ENCODE data around the gene NEURL1B.

The NEURL1B gene

GRCh38 chr5:172681421-172681820 is 40.4 kb downstream of the NEURL1B start:
- DNase-seq: no peak

DNA sequence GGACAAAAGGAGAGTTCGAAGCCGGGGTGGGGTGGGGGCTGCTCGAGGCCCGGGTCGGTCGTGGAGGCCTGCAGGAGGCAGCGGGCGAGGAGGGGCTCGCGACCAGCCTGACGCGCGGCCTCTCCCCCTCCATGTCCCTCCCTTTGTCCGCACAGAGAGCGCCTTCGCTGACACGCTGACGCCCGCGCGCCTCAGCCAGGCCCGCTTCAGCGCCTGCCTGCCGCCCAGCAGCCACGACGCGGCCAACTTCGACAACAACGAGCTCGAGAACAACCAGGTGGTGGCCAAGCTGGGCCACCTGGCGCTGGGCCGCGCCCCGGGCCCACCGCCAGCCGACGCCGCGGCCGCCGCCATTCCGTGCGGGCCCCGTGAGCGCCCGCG is 42.2 kb downstream of the NEURL1B start:
- no peak for DNase-seq

DNA sequence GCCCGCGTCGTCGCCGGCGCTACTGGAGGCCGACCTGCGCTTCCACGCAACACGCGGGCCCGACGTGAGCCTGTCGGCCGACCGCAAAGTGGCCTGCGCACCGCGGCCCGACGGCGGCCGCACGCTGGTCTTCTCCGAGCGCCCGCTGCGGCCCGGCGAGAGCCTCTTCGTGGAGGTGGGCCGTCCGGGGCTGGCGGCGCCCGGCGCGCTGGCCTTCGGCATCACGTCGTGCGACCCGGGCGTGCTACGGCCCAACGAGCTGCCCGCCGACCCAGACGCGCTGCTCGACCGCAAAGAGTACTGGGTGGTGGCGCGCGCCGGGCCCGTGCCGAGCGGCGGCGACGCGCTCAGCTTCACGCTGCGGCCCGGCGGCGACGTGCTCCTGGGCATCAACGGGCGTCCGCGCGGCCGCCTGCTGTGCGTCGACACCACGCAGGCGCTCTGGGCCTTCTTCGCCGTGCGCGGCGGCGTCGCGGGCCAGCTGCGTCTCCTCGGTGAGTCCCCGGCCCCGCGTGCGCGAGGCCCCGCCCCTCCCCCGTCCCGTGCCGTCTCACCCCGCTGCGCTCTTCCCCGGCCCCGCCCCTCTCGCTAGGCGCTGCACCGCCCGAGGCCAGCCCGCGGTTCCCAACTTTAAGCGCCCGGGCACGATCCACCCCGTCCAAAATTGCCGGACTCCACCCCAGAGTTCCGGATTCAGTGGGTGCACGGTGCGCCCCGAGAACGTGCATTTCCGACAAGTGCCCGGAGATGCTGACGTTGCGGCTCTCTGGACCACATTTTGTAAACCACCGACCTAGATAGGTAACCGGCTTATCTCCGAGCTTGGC is 42.8 kb downstream of the NEURL1B start:
- DNase-seq: peak; percentile 47

- DNase-seq: no peak
Measured at GRCh38 chr5:172685091-172685490, 44.0 kb downstream of the NEURL1B start.

DNA sequence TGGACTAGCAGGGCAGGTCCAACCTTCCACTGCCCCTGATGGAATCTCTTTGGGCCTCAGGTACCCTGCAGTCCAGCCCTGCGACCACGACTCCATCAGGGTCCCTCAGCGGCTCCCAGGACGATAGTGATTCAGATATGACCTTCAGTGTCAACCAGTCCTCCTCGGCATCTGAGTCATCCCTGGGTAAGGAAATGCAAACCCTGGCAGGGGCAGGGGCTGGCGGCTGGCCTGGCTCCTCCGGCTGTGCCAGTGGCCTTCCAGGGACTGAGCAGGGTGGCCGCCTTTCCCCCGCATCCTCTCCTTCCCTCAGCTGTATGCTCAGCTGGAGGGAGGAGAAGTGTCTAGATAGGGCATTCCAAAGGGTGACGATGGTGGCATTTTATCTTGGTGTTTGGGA is 45.0 kb downstream of the NEURL1B start:
- DNase-seq: no peak

DNA sequence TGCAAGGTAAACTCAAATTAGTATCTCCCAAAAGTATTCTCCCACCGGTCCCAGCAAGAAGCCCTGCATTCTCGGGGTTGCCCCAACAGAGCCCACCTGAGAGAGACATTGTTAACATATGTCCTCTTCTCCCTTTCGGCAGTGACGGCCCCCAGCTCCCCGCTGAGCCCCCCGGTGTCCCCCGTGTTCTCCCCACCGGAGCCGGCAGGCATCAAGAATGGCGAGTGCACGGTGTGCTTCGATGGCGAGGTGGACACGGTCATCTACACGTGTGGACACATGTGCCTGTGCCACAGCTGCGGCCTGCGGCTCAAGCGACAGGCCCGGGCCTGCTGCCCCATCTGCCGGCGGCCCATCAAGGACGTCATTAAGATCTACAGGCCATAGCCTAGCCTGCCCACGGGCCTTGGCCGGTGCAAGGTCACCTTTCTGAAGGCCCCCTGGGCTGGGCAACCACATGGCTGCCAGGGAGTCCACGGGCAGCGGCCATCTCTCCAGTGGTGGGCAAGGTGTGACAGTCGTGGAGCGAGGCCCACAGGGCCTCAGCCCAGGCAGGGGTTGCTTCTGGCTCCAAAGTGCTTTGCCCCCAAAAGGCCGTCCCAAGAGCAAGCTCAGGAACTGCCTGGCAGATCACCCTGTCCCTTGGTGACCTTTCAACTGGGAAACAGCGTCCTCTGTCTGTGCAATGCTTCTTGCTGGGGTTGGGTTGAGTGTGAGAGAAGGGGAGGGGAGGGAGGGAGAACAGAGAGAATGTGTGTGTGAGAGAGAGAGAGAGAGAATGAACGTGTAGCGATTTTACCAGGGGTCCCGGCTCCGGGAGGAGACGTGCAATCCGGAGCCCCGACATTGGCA is 45.7 kb downstream of the NEURL1B start:
- DNase-seq: no peak

DNA sequence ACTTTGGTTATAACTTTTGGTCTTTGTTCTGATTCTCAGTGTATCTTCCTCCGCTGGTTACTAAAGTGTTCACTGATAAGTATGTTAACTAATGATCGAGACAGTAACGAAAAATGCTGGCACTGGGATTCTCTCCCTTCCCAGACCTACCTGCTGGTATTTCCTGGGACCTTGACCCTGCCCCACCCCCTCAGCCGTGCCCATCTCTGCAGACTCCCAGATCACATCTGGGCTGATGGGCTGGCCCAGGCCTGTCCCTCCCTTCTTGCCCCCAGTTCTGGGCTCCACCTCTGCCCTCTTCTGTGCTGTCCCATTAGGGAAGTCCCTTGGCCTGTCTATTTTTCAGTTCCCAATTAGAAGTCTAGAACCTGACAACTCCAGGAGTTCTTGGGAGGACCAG is 46.9 kb downstream of the NEURL1B start:
- no peak for DNase-seq

- peak; percentile 28 for DNase-seq
Measured at GRCh38 chr5:172688349-172689217, 47.5 kb downstream of the NEURL1B start.

- no peak for DNase-seq
Measured at GRCh38 chr5:172689218-172689572, 48.1 kb downstream of the NEURL1B start.

DNA sequence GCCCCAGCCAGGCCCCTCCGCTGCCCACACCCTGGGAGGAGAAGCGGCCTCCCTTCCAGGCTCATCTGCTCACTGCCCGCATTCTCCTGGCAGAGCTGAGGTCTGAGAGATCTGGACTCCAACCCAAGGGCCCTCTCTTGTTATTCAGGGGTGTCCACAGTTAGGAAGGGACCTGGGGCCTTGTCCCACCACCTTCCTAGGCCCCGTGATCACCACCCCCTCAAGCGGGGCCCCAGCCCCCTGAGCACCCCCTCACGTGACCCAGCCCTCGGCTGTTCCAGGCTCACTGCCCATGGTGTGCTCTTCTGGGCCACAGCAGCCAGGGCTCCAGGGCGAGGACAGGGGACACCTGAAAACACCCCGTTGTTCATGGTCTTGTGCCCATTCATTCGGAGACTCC is 48.7 kb downstream of the NEURL1B start:
- DNase-seq: no peak

DNA sequence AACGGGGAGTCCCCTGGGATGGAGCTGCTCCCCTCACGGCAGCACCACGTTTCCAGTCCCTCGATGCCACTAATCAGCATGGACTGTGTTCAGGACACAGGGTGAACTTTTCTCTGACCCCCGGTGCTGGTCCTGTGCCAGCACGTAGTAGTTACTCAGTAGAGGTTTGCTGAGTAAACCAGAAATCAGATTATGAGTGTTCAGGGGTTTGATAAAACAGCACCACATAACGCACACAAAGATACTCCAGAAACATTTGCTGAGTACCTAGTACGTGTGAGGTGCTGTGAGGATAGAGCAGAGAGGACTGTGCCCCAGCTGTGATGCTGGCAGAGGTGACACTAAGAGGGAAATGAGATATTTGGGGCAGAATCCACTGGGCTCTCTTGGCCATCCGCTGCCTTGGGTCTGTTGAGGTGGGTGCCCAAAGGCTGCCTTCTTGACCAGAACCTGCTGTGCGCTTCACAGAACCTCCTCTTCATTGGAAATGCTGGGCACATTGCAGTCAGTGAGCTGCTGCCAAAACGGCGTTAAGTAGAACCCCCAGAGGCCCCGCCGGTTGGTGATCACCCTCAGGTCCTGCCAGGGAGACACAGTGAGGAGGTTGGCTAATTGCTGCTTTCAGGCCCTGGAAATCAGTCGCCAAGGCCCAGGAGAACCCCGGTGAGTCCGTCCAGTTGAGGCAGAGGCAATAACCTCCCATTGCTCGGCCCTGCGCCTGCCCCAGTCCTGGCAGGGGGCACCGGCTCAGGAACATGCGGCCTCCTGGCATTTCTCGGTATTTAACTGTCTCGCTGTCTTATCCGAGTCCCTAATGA is 49.4 kb downstream of the NEURL1B start:
- DNase-seq: peak; percentile 75

DNA sequence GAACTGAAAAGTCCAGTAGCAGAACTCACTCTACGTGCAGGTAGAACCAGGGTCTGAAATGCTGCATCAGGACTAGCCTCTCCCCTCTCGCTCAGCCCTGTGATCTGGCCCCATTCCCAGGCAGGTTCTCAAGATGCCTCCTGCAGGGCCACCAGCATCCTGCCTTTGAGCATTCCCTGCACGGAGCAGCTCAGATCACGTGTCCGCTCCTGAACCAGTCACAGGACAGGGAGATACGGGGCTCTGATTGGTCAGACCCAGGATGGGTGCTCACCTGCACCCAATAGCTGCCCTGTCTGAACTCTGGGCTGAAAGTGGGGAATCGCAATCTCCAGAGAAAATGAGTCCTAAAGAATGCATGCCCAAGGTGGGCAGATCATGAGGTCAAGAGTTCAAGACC is 50.8 kb downstream of the NEURL1B start:
- no peak for DNase-seq

- DNase-seq: no peak
Measured at GRCh38 chr5:172692451-172692850, 51.4 kb downstream of the NEURL1B start.

GRCh38 chr5:172692981-172693380 is 51.9 kb downstream of the NEURL1B start:
- DNase-seq: no peak

DNA sequence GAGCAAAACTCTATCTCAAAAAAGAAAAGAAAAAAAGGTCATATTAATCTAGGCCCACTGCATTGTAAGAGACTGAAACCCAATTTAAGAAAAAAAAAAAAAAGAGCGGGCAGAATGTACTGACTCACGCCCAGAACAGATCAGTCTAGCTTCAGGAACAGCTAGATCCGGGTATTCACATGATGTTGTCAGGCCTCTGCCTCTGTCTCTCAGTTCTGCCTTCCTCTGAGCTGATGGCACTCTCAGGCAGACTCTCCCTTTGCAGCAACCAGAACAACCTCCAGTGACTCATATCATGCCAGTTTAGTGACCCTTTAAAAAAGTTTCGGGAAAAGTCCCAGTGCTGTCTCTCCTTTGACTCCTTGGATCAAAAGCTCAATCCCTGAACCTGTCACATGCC is 53.0 kb downstream of the NEURL1B start:
- no peak for DNase-seq

DNA sequence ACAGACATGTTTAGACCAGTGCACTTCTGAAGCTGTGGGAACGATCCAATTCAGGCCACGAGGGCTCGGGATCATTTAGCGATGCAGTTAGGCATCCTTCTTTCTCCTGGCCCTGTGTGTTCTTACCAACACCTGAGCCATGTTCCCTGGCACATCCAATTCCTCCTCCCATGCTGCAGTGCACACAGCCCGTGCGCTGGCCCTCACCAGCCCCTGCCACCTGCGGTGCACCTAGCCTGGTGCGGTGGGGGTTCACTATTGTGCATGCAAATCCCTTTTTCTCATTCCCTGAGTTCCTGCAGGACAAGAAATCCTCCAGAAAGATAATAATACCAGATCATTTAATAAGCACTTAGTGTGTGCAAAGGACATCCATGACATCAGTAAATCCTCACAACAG is 53.5 kb downstream of the NEURL1B start:
- DNase-seq: no peak

- DNase-seq: no peak
Measured at GRCh38 chr5:172695232-172696054, 54.4 kb downstream of the NEURL1B start.

DNA sequence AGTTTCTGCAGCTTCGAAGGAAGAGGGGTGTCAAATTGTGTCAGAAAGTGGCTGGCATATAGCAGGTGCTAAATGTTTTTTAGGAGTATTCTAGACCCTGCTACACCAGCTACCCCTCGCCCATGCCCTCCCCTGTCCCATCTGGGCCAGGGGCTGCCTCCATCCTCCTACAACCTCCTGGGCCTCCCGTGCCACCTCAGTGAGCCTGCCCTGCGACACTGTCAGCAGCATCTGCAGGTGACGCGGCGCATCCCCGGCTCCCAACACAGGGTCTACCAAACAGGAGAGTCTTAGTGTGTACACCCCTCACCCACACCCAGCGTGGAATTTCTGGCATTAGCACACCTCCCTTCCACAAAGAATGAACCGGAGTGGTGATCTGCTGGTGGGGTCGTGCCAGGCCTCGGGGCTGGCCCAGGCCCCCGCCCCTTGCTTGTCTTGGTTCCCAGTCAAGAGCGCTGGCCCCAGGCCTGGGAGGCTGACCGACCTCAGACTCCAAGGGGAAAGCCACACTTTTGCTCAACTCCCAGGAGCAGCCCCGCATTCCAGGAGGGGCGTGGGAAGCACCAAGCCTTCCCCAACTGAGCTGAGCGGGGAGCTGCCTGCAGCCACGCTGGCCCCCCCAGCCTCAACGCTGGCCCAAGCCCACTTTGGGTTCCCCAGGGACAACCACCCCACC is 55.2 kb downstream of the NEURL1B start:
- no peak for DNase-seq

GRCh38 chr5:172697123-172698121 is 56.4 kb downstream of the NEURL1B start:
- peak; percentile 88 for DNase-seq

DNA sequence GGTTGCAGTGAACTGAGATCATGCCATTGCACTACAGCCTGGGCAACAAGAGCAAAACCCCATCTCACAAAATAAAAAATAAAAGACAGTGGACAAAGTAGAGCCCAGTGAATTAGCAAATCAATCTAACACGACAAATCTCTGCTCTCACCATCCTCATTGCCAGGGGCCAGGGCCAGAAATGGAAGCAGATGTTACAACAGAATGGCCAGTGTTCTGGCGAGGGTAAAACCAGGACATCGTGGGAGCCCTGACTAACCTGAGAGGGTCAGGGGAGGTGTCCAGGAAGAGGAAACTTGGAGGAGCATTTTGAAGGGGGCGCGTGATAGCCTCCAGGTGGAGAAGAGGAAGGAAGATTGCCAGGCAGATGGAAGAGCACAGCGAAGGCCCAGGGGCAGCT is 58.4 kb downstream of the NEURL1B start:
- DNase-seq: no peak

All from activated CD4-positive, alpha-beta T cell treated with anti-CD3 and anti-CD28 coated beads, Interleukin-2, Interleukin-6, amounts not matched to agents 100 ng/mL and 50 ng/mL, durations not matched to agents 16 hours and 8 hours (primary cell).